RKO (cell line): ENCODE results near the gene RAB27B.
A peak's percentile ranks its signal among the peaks of the same experiment; 100 is the strongest.
"Not testable (repeated sequence)": the region's sequence is repeated elsewhere in the genome, so short reads cannot be mapped to it uniquely, and the experiment has no call there.

Source experiments
- DNase-seq: peaks from one replicate; pipeline ENCODE4 v3.0.0-alpha.2; 2016; ENCODE audit warnings: low spot score

Gene RAB27B

GRCh38 chr18:54828281-54828881, at the start of gene RAB27B:
Gene RAB27B (plus strand): TSS chr18:54828477. CDS start chr18:54877586, 49,109 bp downstream.
- DNase-seq, result peak; percentile 41

GRCh38 chr18:54780285-54780861, 47.9 kb upstream of the RAB27B start:
- DNase-seq, result no peak

- DNase-seq, result no peak
Observed at GRCh38 chr18:54780970-54781369, 47.3 kb upstream of the RAB27B start.

GRCh38 chr18:54783139-54783538, 45.1 kb upstream of the RAB27B start:
- DNase-seq, result no peak

GRCh38 chr18:54786206-54786605, 42.1 kb upstream of the RAB27B start:
- DNase-seq, result no peak

- DNase-seq, result no peak
Observed at GRCh38 chr18:54787121-54787520, 41.2 kb upstream of the RAB27B start.

- DNase-seq, result no peak
Observed at GRCh38 chr18:54787616-54788015, 40.7 kb upstream of the RAB27B start.

- DNase-seq, result no peak
Observed at GRCh38 chr18:54790109-54790508, 38.2 kb upstream of the RAB27B start.

GRCh38 chr18:54791657-54792056, 36.6 kb upstream of the RAB27B start:
- DNase-seq, result no peak

GRCh38 chr18:54792079-54792478, 36.2 kb upstream of the RAB27B start:
- no peak for DNase-seq

GRCh38 chr18:54794823-54795222, 33.5 kb upstream of the RAB27B start:
- DNase-seq, result no peak

- no peak for DNase-seq
Observed at GRCh38 chr18:54798186-54798585, 30.1 kb upstream of the RAB27B start.

GRCh38 chr18:54801374-54801773, 26.9 kb upstream of the RAB27B start:
- no peak for DNase-seq

- no peak for DNase-seq
Observed at GRCh38 chr18:54802178-54802577, 26.1 kb upstream of the RAB27B start.

- no peak for DNase-seq
Observed at GRCh38 chr18:54802686-54803395, 25.4 kb upstream of the RAB27B start.

GRCh38 chr18:54805571-54806334, 22.5 kb upstream of the RAB27B start:
- DNase-seq, result no peak

GRCh38 chr18:54806526-54806925, 21.8 kb upstream of the RAB27B start:
- DNase-seq, result no peak

- no peak for DNase-seq
Observed at GRCh38 chr18:54807303-54807702, 21.0 kb upstream of the RAB27B start.

GRCh38 chr18:54810662-54811061, 17.6 kb upstream of the RAB27B start:
- DNase-seq, result not testable (repeated sequence)

GRCh38 chr18:54812885-54813284, 15.4 kb upstream of the RAB27B start:
- DNase-seq, result no peak

GRCh38 chr18:54813305-54813704, 15.0 kb upstream of the RAB27B start:
- DNase-seq, result no peak

GRCh38 chr18:54813977-54814565, 14.2 kb upstream of the RAB27B start:
- no peak for DNase-seq
